ENCODE measurements around the gene SLC38A4. TPM values are rescaled to one million over a fixed set of nuclear protein-coding genes. Genes with fewer than 3 reads are reported as not detected.

SLC38A4 gene
- total and polyA plus RNA-seq, 12 donors, result 0.14 to 2.7 (median 0.51) TPM

- Histone ChIP-seq H3K9me3 (replicated peaks in 1 of 3) (no peaks in the 10 kb centered on the region), H3K36me3 (replicated peaks in 1 of 2) (no peaks in the 10 kb centered on the region), H3K4me3 (no peak overlapping the region), H3K27me3 (no peaks in the 10 kb centered on the region), H3K4me1 (replicated peaks in 1 of 2) (no peaks in the 10 kb centered on the region), H3K27ac (no peak overlapping the region)
- WGBS, 4 donors, result 95 to 97% (median 97%) methylated on average over 5 of the region's 5 CpGs
- no peak for DNase-seq
- no peak for TF ChIP-seq POLR2A (IDR thresholded peaks at IDR 0.05)
- TF ChIP-seq, protein P1, sequence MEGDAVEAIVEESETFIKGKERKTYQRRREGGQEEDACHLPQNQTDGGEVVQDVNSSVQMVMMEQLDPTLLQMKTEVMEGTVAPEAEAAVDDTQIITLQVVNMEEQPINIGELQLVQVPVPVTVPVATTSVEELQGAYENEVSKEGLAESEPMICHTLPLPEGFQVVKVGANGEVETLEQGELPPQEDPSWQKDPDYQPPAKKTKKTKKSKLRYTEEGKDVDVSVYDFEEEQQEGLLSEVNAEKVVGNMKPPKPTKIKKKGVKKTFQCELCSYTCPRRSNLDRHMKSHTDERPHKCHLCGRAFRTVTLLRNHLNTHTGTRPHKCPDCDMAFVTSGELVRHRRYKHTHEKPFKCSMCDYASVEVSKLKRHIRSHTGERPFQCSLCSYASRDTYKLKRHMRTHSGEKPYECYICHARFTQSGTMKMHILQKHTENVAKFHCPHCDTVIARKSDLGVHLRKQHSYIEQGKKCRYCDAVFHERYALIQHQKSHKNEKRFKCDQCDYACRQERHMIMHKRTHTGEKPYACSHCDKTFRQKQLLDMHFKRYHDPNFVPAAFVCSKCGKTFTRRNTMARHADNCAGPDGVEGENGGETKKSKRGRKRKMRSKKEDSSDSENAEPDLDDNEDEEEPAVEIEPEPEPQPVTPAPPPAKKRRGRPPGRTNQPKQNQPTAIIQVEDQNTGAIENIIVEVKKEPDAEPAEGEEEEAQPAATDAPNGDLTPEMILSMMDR (IDR thresholded peaks at IDR 0.05), result no peak
- intact Hi-C loops (cut with DNase I), result no loop called here
These were observed 47.4 kb downstream of the SLC38A4 start for GRCh38 chr12:46778415-46778814.

DNA sequence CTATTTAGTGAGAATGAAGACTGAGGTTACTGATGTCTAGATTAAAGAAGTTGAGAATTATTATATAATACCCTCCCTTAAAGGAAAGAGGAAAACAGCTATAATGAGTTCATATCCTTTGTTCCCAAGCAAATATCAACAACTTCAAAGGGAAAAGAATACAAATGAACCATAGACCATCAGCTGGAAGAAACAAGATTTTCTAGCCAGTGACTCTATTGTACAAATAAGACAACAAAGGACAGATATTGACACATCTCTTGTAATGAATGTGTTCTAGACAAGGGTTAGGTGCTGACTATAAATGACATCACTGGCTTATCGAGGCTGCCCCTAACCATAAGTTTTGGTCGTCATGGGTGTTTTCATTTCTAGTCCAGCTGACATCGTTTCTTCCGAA lies 48.2 kb downstream of the SLC38A4 start:
- 64 to 69% (median 66%) methylated on average over 4 of the region's 4 CpGs for WGBS, 4 donors
- no peak for DNase-seq
- H3K9me3 ChIP-seq (replicated peaks in 1 of 3), result no peaks in the 10 kb centered on the region
- no peak overlapping the region for H3K4me3 ChIP-seq
- no peaks in the 10 kb centered on the region for H3K27me3 ChIP-seq
- H3K36me3 ChIP-seq (replicated peaks in 1 of 2), result no peaks in the 10 kb centered on the region
- no peak for TF ChIP-seq POLR2A (IDR thresholded peaks at IDR 0.05)
- TF ChIP-seq, protein P1 (IDR thresholded peaks at IDR 0.05), result no peak
- no peak overlapping the region for H3K27ac ChIP-seq
- intact Hi-C loops (cut with DNase I), result no loop called here
- H3K4me1 ChIP-seq (replicated peaks in 1 of 2), result no peaks in the 10 kb centered on the region

GRCh38 chr12:46775796-46776195 lies 50.0 kb downstream of the SLC38A4 start:
- no peaks in the 10 kb centered on the region for H3K36me3 ChIP-seq (replicated peaks in 1 of 2)
- H3K4me1 ChIP-seq (replicated peaks in 1 of 2), result peaks cover 6 to 10% of the 10 kb centered on the region in 2 donors
- no peak overlapping the region for H3K4me3 ChIP-seq
- DNase-seq, result no peak
- WGBS, 4 donors, result 90 to 96% (median 95%) methylated on average over 3 of the region's 3 CpGs
- no peak overlapping the region for H3K27ac ChIP-seq
- TF ChIP-seq, protein P1 (IDR thresholded peaks at IDR 0.05), result no peak
- TF ChIP-seq POLR2A (IDR thresholded peaks at IDR 0.05), result no peak
- no peaks in the 10 kb centered on the region for H3K9me3 ChIP-seq (replicated peaks in 1 of 3)
- intact Hi-C loops (cut with DNase I), result no loop called here
- no peaks in the 10 kb centered on the region for H3K27me3 ChIP-seq

- no peak for DNase-seq
- no peaks in the 10 kb centered on the region for H3K27me3 ChIP-seq
- no peak overlapping the region for H3K4me3 ChIP-seq
- H3K36me3 ChIP-seq (replicated peaks in 1 of 2), result no peaks in the 10 kb centered on the region
- H3K27ac ChIP-seq, result no peak overlapping the region
- H3K9me3 ChIP-seq (replicated peaks in 1 of 3), result no peaks in the 10 kb centered on the region
- TF ChIP-seq, protein P1 (IDR thresholded peaks at IDR 0.05), result no peak
- no peak for TF ChIP-seq POLR2A (IDR thresholded peaks at IDR 0.05)
- intact Hi-C loops (cut with DNase I), result no loop called here
- H3K4me1 ChIP-seq (replicated peaks in 1 of 2), result peaks cover 16 to 18% of the 10 kb centered on the region in 2 donors
These were observed 51.5 kb downstream of the SLC38A4 start for GRCh38 chr12:46774322-46774633.

Data from adrenal gland (tissue), 12 donors.